Measurements from ENCODE around the gene CACNA1G. TPM values are rescaled to one million over a fixed set of nuclear protein-coding genes. Genes with fewer than 3 reads are reported as not detected.

Gene CACNA1G
- total and polyA plus RNA-seq, 2 donors (not counting 1 experiment from before 2014, with no cell fraction given), result 0.08 to 0.99 TPM

- Histone ChIP-seq H3K9ac (ENCODE audit: insufficient read depth, low read length) (no peak overlapping the region), H3K4me2 (ENCODE audit: extremely low read depth, insufficient read depth, low read length) (no peak overlapping the region), H3K4me1 (ENCODE audit: control insufficient read depth, extremely low read depth, insufficient read depth, low read length) (peaks cover 7% of the 10 kb centered on the region), H2AFZ (ENCODE audit: low read length) (no peak overlapping the region), H4K20me1 (ENCODE audit: control insufficient read depth, extremely low read depth, insufficient read depth, low read length) (no peaks in the 10 kb centered on the region), H3K79me2 (ENCODE audit: control insufficient read depth, insufficient read depth, low read length) (no peaks in the 10 kb centered on the region), H3K27ac (ENCODE audit: insufficient read depth, low read length) (no peak overlapping the region), H3K36me3 (ENCODE audit: control insufficient read depth, insufficient read depth, low read length) (no peaks in the 10 kb centered on the region), H3K4me3 (replicated peaks in 1 of 4; ENCODE audit: control extremely low read depth in 1 of 4, insufficient read depth in 1 of 4, low read depth in 3 of 4, low read length in 4 of 4) (no peak overlapping the region), H3K9me3 (ENCODE audit: control insufficient read depth, insufficient read depth, low read depth, low read length) (no peaks in the 10 kb centered on the region), H3K27me3 (ENCODE audit: control insufficient read depth, insufficient read depth, low read length) (no peaks in the 10 kb centered on the region)
- DNase-seq (ENCODE audit: low read depth in 2 of 2), result no peak
- no peak for TF ChIP-seq EZH2 (IDR thresholded peaks at IDR 0.05; ENCODE audit: low read length, missing control alignments)
- TF ChIP-seq, protein P1, sequence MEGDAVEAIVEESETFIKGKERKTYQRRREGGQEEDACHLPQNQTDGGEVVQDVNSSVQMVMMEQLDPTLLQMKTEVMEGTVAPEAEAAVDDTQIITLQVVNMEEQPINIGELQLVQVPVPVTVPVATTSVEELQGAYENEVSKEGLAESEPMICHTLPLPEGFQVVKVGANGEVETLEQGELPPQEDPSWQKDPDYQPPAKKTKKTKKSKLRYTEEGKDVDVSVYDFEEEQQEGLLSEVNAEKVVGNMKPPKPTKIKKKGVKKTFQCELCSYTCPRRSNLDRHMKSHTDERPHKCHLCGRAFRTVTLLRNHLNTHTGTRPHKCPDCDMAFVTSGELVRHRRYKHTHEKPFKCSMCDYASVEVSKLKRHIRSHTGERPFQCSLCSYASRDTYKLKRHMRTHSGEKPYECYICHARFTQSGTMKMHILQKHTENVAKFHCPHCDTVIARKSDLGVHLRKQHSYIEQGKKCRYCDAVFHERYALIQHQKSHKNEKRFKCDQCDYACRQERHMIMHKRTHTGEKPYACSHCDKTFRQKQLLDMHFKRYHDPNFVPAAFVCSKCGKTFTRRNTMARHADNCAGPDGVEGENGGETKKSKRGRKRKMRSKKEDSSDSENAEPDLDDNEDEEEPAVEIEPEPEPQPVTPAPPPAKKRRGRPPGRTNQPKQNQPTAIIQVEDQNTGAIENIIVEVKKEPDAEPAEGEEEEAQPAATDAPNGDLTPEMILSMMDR (conservative IDR thresholded peaks at IDR 0.05 in 1 of 2, IDR thresholded peaks at IDR 0.05 in 1 of 2; ENCODE audit: low read depth in 1 of 2, low read length in 2 of 2), result no peak
Observed at GRCh38 chr17:50538549-50539410, 21.7 kb upstream of the CACNA1G start.

DNA sequence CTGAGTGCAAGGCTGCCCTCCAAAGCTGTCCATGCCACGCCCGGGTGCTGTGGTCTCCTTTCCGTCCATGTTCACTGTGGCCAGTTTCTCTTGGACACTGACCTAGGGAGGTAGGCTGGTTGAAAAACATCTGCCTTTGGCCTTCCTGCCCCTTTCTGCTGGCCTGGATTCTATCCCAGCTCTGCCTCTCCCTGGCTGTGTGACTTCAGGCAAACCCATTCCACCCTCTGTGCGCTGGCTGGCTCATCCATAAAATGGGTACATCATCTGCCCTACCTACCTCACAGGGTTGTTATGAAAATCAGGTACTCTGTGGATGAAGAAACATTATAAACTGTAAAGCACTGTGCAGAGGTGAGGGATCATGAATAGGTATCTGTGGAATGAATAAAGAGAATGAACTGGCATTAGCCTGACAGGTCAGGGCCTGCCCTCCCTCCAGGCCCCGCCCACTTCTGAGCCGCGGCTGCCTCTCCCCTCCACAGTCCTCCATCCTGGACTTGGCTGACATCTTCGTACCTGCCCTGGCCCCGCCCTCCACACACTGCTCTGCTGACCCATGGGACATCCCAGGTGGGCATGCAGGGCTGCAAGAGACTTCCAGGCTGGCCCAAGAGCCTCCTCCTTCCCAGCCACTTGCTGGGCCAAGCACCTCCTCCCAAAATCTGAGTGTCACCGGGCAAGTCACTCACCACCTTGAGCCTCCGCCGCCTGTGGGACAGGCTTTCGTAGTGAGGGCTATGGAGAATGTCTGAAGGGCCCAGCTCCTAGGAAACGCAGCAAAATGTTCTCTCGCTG is 20.6 kb upstream of the CACNA1G start:
- Histone ChIP-seq H3K4me3 (replicated peaks in 1 of 4; ENCODE audit: control extremely low read depth in 1 of 4, insufficient read depth in 1 of 4, low read depth in 3 of 4, low read length in 4 of 4) (no peak overlapping the region), H3K9ac (ENCODE audit: insufficient read depth, low read length) (no peak overlapping the region)

More for the DNA sequence above, 20.6 kb upstream of the CACNA1G start:
- DNase-seq (ENCODE audit: low read depth in 2 of 2), result no peak
- no peak overlapping the region for H2AFZ ChIP-seq (ENCODE audit: low read length)
- H4K20me1 ChIP-seq (ENCODE audit: control insufficient read depth, extremely low read depth, insufficient read depth, low read length), result no peaks in the 10 kb centered on the region
- no peaks in the 10 kb centered on the region for H3K27me3 ChIP-seq (ENCODE audit: control insufficient read depth, insufficient read depth, low read length)
- no peak overlapping the region for H3K4me2 ChIP-seq (ENCODE audit: extremely low read depth, insufficient read depth, low read length)
- H3K36me3 ChIP-seq (ENCODE audit: control insufficient read depth, insufficient read depth, low read length), result no peaks in the 10 kb centered on the region
- H3K9me3 ChIP-seq (ENCODE audit: control insufficient read depth, insufficient read depth, low read depth, low read length), result no peaks in the 10 kb centered on the region
- TF ChIP-seq, protein P1 (conservative IDR thresholded peaks at IDR 0.05 in 1 of 2, IDR thresholded peaks at IDR 0.05 in 1 of 2; ENCODE audit: low read depth in 1 of 2, low read length in 2 of 2), result no peak
- TF ChIP-seq EZH2 (IDR thresholded peaks at IDR 0.05; ENCODE audit: low read length, missing control alignments), result no peak
- peaks cover 7% of the 10 kb centered on the region for H3K4me1 ChIP-seq (ENCODE audit: control insufficient read depth, extremely low read depth, insufficient read depth, low read length)
- no peaks in the 10 kb centered on the region for H3K79me2 ChIP-seq (ENCODE audit: control insufficient read depth, insufficient read depth, low read length)
- H3K27ac ChIP-seq (ENCODE audit: insufficient read depth, low read length), result no peak overlapping the region

All from fibroblast of lung (primary cell).